Heart right ventricle (tissue), 16 donors: ENCODE measurements around the gene DHRS2. TPM values are rescaled to one million over a fixed set of nuclear protein-coding genes. Genes with fewer than 3 reads are reported as not detected.
A peak's percentile ranks its signal among the peaks of the same experiment; 100 is the strongest.

Source experiments
- ATAC-seq, 8 donors: fragments of 200-7000 bp; cut with Tn5 transposase; one replicate each; pipeline ENCODE4 v1.9.1; 2020; ENCODE audit warnings: mild to moderate bottlenecking in 8 of 8, moderate library complexity in 8 of 8, moderate number of reproducible peaks in 1 of 8
- DNase-seq, 2 donors: peaks; one replicate each; pipeline ENCODE4 v3.0.0-alpha.2; 2020
- H3K27ac ChIP-seq, 10 donors: fragments of 200-600 bp; sonication (generic) in 2 of 10; one replicate each; pipeline versions ENCODE4 v1.5.0 to v1.8.0; 2020 to 2022; ENCODE audit warnings: mild to moderate bottlenecking in 3 of 10
- H3K27me3 ChIP-seq, 7 donors: fragments of 200-600 bp; one replicate each; pipeline ENCODE4 v1.8.0; 2021 to 2022; ENCODE audit warnings: mild to moderate bottlenecking in 2 of 7
- H3K36me3 ChIP-seq, 9 donors: fragments of 200-600 bp; sonication (generic) in 1 of 9; one replicate each; pipeline versions ENCODE4 v1.5.0 to v1.8.0; 2020 to 2022; ENCODE audit warnings: mild to moderate bottlenecking in 2 of 9
- H3K4me1 ChIP-seq, 9 donors: fragments of 200-600 bp; sonication (generic) in 1 of 9; one replicate each; pipeline versions ENCODE4 v1.5.0 to v1.8.0; 2020 to 2022; ENCODE audit warnings: mild to moderate bottlenecking in 4 of 9
- H3K4me3 ChIP-seq, 10 donors: fragments of 200-600 bp; sonication (generic) in 2 of 10; one replicate each; pipeline versions ENCODE4 v1.5.0 to v1.8.0; 2020 to 2022; ENCODE audit warnings: mild to moderate bottlenecking in 7 of 10, moderate library complexity in 2 of 10
- H3K9me3 ChIP-seq, 11 donors: fragments of 200-600 bp in 10 of 11; sonication (generic) in 2 of 11; one replicate each; pipeline versions ENCODE4 v1.5.0 to v1.8.0; 2013 to 2022; ENCODE audit warnings: mild to moderate bottlenecking in 2 of 11, control low read depth in 1 of 11, moderate library complexity in 1 of 11
- CTCF ChIP-seq, 9 donors: fragments of 200-600 bp; sonication (generic) in 2 of 9; IDR thresholded peaks; one replicate each; pipeline versions ENCODE4 v1.5.0 to v1.8.0; 2021 to 2022; ENCODE audit warnings: antibody characterized with exemption in 9 of 9, mild to moderate bottlenecking in 5 of 9, moderate library complexity in 1 of 9
- WGBS, 2 donors: extraction: QIAGEN DNeasy Blood & Tissue Kit; methylation state at CpG; one replicate each; pipeline ENCODE4 v1.1.7; 2013; ENCODE audit warnings: inconsistent platforms in 1 of 2; 5-methylcytosine and 5-hydroxymethylcytosine counted together
- intact Hi-C, 10 donors: fragments of 100-400 bp; cut with DNase I; formaldehyde crosslinking; loops; one replicate each; pipeline versions ENCODE4 v1.11.1 to v1.14.2; 2022
- polyA plus RNA-seq, 2 donors: library from polyadenylated mRNA; stranded (reverse); fragments of 200-250 nt; gene quantifications; one replicate each; pipeline ENCODE4 v1.2.3, GENCODE V29; 2013
- total RNA-seq, 10 donors: library from RNA; stranded (reverse); fragmentation: NEBNext Ultra II Directional in 3 of 10; extraction: Animal tissue kit (Norgen Biotek cat#: 25700) in 3 of 10; gene quantifications; one replicate each; pipeline versions ENCODE4 v1.2.1 to v1.2.4, GENCODE V29; 2021 to 2023
- donor health status: Arrhythmogenic right ventricular cardiomyopathy.
- donor health status: ischemic (EF 13 %, LVEDD 7.1; RV severe dilation, severe dysfunction).
- donor health status: healthy with polysubstance abuse.
- donor health status: DM: no; HTN: yes; CAD: no.
- donor health status: DM: no; HTN: no; CAD: no.
- donor health status: ischemic (EF 25% LVEDD 6.9; RV normal size, moderate dysfunction).
- donor health status: ischemic (EF 25% LVEDD 5.7; RV mildly dilated, moderate dysfunction).
- donor health status: healthy.
- donor health status: DM: yes; HTN: yes; CAD: no.
- donor health status: Ischemic cardiomyopathy.
- donor health status: ischemic (EF 35%, LVEDD 5.7; RV mildly dilated, moderate dysfunction).
- donor health status: nonischemic (EF 11% LVEDD 7.7; RV severe dilation, severe dysfunction).
- donor health status: DM: yes; HTN: yes; CAD: no.
- donor health status: PGD.
- donor health status: ischemic (EF 29% LVEDD 5.4; RV normal size, mild dysfunction).
- donor health status: nonischemic (EF 23%, LVEDD 6.1; RV moderate dilation, normal function).

DHRS2 gene
- total and polyA plus RNA-seq, 12 donors, result 0.07 TPM; not detected in 11

GRCh38 chr14:23610090-23610814, 25.9 kb upstream of the DHRS2 start:
- Histone ChIP-seq H3K4me3 (no peak overlapping the region), H3K9me3 (no peaks in the 10 kb centered on the region), H3K36me3 (no peaks in the 10 kb centered on the region), H3K4me1 (no peaks in the 10 kb centered on the region), H3K27me3 (peaks cover 0 to 7% (median 0%) of the 10 kb centered on the region in 7 donors), H3K27ac (peak overlapping the region in 1 of 10 donors; percentile 68)
- intact Hi-C loops, result no loop called here
- TF ChIP-seq CTCF (IDR thresholded peaks at IDR 0.05), result no peak
- 59 to 70% methylated on average over 2 of the region's 2 CpGs for WGBS, 2 donors
- no peak for DNase-seq
- ATAC-seq, result no peak

DNA sequence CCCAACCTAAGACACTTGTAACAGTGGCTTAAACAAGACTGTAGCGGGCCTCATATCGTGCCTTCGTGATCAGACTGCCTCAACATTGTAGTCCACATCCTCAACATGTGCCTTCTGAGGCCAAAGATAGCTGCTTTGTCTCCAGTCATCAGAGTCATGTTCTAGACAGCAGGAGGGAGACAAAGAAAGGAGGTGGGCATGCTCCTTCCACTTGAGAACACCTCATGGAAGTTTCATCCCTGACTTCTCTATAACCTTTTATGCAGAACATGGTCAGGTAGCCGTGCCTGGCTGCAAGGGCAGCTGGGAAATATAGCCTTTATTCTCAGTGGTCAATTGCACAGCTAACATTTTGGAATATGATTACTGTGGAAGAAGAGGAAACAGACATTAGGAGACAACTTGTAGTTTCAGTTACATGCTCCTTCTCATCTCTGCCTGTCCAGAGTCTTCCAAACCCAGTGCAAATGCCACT, 25.3 kb upstream of the DHRS2 start:
- TF ChIP-seq CTCF (IDR thresholded peaks at IDR 0.05), result no peak
- no peaks in the 10 kb centered on the region for H3K4me1 ChIP-seq
- H3K9me3 ChIP-seq, result no peaks in the 10 kb centered on the region
- DNase-seq, result no peak
- peak overlapping the region in 1 of 10 donors; percentile 68 for H3K27ac ChIP-seq
- H3K4me3 ChIP-seq, result no peak overlapping the region
- no peak for ATAC-seq
- H3K27me3 ChIP-seq, result peaks cover 0 to 7% (median 0%) of the 10 kb centered on the region in 7 donors
- intact Hi-C loops, result no loop called here
- 56 to 57% methylated on average over 4 of the region's 4 CpGs for WGBS, 2 donors
- H3K36me3 ChIP-seq, result no peaks in the 10 kb centered on the region

DNA sequence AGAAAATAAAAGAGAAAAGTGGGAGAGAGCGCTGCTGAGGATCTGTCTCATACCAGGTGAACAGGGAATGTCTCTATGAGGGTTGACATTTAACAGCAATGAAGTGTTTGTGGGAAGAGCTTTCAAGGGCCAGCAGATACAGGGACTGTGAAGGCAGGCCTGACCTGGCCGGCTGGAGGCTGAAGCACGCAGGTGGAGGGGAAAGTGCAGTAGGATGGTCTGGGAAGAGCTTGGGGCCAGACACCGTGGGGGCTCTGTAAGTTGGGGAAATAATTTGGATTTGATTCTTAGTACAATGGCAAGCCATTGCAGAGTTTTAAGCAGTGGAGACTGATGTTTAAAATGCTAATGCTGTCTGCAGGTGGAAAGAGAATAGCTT, 23.8 kb upstream of the DHRS2 start:
- Histone ChIP-seq H3K4me1 (no peaks in the 10 kb centered on the region), H3K9me3 (no peaks in the 10 kb centered on the region), H3K36me3 (no peaks in the 10 kb centered on the region), H3K27me3 (peaks cover 0 to 7% (median 0%) of the 10 kb centered on the region in 7 donors), H3K4me3 (no peak overlapping the region), H3K27ac (no peak overlapping the region)
- 57 to 63% methylated on average over 4 of the region's 4 CpGs for WGBS, 2 donors
- no peak for TF ChIP-seq CTCF (IDR thresholded peaks at IDR 0.05)
- no peak for ATAC-seq
- DNase-seq, result no peak
- intact Hi-C loops, result no loop called here

GRCh38 chr14:23612802-23613201, 23.4 kb upstream of the DHRS2 start:
- TF ChIP-seq CTCF (IDR thresholded peaks at IDR 0.05), result no peak
- ATAC-seq (no peak), DNase-seq (no peak)
- H3K27me3 ChIP-seq, result peaks cover 0 to 11% (median 0%) of the 10 kb centered on the region in 7 donors
- H3K27ac ChIP-seq, result no peak overlapping the region
- H3K4me3 ChIP-seq, result no peak overlapping the region
- intact Hi-C loops, result no loop called here
- no peaks in the 10 kb centered on the region for H3K9me3 ChIP-seq
- no peaks in the 10 kb centered on the region for H3K36me3 ChIP-seq
- WGBS, 2 donors, result 87 to 100% methylated on average over 1 of the region's 1 CpG
- H3K4me1 ChIP-seq, result no peaks in the 10 kb centered on the region
